ENCODE data around the gene DUT.

- TF ChIP-seq, protein P1, sequence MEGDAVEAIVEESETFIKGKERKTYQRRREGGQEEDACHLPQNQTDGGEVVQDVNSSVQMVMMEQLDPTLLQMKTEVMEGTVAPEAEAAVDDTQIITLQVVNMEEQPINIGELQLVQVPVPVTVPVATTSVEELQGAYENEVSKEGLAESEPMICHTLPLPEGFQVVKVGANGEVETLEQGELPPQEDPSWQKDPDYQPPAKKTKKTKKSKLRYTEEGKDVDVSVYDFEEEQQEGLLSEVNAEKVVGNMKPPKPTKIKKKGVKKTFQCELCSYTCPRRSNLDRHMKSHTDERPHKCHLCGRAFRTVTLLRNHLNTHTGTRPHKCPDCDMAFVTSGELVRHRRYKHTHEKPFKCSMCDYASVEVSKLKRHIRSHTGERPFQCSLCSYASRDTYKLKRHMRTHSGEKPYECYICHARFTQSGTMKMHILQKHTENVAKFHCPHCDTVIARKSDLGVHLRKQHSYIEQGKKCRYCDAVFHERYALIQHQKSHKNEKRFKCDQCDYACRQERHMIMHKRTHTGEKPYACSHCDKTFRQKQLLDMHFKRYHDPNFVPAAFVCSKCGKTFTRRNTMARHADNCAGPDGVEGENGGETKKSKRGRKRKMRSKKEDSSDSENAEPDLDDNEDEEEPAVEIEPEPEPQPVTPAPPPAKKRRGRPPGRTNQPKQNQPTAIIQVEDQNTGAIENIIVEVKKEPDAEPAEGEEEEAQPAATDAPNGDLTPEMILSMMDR (conservative IDR thresholded peaks at IDR 0.05) = no peak
- no peak for TF ChIP-seq ZFX (IDR thresholded peaks at IDR 0.05)
Observed at GRCh38 chr15:48300038-48300437, 31.2 kb upstream of the DUT start.

Measured in C4-2B (cell line).